GM18507 (cell line): ENCODE measurements around the gene KCNA4.
"Not testable (repeated sequence)": the region's sequence is repeated elsewhere in the genome, so short reads cannot be mapped to it uniquely, and the experiment has no call there.

ENCODE experiments used
- DNase-seq: peaks from one replicate; pipeline ENCODE4 v3.0.0; 2011; ENCODE audit warnings: low read depth; ENCODE audit not compliant: insufficient read length; ENCODE audit errors: extremely low spot score
- FAIRE-seq: peaks from 2 replicates; lab custom pipeline; 2011; peaks lifted over from hg19 to GRCh38; lab: Jason Lieb, UNC

KCNA4 gene

DNA sequence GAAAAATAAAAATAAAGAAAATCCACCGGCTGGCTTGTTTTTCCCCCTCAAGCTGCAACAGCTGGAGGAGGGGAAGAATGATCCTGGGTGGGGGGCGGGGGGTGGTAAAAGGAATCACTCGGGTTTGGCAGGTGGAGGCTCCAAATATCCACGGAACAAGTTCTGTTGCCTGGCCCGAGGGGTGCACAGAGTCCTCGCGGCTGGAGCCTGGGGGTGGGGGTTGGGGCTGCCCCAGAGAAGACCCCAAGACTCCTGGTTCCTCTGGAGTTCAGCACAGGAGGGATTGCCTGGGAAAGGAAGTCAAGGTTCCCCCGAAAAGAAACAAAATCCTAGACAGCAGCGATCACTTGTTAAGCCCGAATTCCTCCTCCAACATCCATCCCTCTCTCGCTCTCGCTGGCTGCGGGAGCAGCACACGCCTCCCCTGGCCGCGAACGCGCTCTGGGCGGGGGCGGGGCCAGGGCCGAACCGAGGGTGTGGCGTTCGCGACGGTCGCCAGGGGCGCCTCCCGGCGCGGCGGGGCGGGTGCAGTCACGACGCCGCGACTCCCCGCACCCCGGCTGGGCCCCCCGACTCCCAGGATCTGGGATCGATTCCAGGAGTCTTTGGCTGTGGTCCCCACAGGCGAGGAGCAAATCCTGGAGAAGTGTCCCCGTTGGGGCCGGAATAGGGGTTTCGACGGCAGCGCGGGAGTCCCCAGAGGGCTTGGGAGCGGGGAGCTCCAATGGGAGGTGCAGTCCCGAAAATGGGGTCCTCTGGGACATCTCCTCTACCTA lies at the start of gene KCNA4:
KCNA4 (minus strand) TSS at position 443 of the 776 bp plus-strand sequence. CDS start 4,352 bp downstream, outside the sequence.
- FAIRE-seq (no peak), DNase-seq (no peak)

- no peak for DNase-seq
These were observed 45.3 kb upstream of the KCNA4 start for GRCh38 chr11:30062103-30062502.

DNA sequence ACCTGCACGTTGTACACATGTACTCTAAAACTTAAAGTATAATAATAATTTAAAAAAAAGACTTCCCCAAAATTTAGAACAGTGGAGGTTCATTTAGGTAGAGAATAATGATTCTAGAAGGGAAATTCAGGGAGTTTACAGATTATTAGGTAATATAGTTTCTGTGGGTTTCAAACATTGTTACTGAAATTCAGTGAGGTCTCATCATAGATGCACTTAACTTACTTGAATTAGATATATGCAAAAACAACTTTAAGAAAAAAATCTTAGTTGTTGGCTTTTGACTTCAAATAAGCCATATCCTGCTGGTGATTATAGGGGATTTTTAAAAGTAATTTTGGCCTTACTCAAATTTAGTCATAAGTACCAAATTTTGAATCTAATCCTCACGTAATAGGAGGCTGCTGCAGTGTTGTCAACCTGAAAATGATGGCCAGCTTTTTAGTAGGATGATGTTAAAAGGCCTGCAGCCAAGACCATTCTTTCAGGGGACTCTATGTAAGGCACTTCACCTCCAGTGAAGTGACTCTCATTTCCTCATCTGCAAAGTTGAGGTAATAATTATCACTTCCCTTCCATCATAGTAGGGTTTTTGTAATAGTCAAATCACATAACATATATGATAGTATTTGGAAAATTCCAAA lies 42.5 kb upstream of the KCNA4 start:
- FAIRE-seq (no peak), DNase-seq (no peak)

More at GRCh38 chr11:30062103-30062502, 45.3 kb upstream of the KCNA4 start:
- no peak for FAIRE-seq

- DNase-seq (no peak), FAIRE-seq (no peak)
These were observed 32.4 kb upstream of the KCNA4 start for GRCh38 chr11:30049214-30049613.

DNA sequence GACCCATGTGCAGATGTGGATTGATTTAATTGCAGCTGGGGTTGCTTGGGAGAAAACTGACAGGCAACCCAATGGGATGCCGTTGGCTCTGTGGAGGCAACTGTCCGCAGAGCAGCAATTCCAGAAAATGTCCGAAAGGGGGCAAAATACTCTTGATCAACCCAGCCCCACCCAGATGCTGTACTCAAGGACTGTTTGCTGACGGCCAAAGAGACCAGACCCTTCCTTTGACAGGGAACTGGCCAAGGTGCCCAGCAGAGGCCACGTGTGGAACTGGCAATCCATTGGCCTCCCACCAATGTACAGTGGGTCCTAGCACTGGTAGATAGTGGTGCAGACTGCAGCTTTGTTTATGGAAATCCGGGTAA lies 29.7 kb upstream of the KCNA4 start:
- DNase-seq = no peak
- no peak for FAIRE-seq

GRCh38 chr11:30045921-30046577 lies 29.2 kb upstream of the KCNA4 start:
- DNase-seq (no peak), FAIRE-seq (no peak)

DNA sequence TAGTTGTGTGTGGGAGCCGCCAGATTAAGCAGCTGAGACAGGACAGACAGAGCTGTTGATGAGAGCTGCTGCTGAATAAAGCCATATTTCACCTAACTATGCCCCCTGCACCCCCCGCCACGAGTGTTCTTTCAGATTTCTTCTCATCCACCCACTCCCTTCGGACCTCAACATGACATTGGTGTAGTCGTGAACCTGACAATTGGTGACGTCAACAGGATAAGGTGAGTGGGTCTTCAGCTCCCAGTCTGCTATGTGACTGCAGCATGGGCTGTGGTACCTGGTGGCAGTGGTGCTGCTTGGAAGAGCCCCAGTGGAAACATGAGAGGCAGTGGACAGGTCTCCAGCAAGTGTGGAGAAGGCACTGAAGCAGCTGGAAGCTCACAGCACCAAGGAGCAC lies 28.3 kb upstream of the KCNA4 start:
- DNase-seq = no peak
- no peak for FAIRE-seq

DNA sequence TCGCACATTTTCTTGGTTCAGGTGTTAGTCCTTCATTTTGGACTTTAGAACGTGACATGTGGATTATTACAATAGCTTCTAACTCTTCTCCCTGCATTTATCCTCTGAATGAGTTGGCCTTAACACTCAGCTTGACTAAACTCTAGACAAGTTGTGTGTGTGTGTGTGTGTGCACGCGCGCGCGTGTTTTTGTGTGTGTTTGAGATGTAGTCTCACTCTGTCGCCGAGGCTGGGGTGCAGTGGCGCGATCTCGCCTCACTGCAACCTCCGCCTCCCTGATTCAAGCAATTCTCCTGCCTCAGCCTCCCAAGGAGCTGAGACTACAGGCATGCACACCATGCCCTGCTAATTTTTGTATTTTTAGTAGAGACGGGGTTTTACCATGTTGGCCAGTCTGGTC lies 24.3 kb upstream of the KCNA4 start:
- no peak for FAIRE-seq
- DNase-seq = no peak

- not testable (repeated sequence) for DNase-seq, FAIRE-seq
These were observed 17.9 kb upstream of the KCNA4 start for GRCh38 chr11:30034746-30035145.

GRCh38 chr11:30034166-30034565 lies 17.3 kb upstream of the KCNA4 start:
- not testable (repeated sequence) for FAIRE-seq, DNase-seq

- FAIRE-seq = no peak
These were observed 8.7 kb upstream of the KCNA4 start for GRCh38 chr11:30025396-30026139.

GRCh38 chr11:30023074-30023473 lies 6.2 kb upstream of the KCNA4 start:
- DNase-seq = no peak
- FAIRE-seq = no peak

More at GRCh38 chr11:30025396-30026139, 8.7 kb upstream of the KCNA4 start:
- DNase-seq = no peak

- no peak for DNase-seq
- no peak for FAIRE-seq
These were observed 2.7 kb upstream of the KCNA4 start for GRCh38 chr11:30019481-30019880.

DNA sequence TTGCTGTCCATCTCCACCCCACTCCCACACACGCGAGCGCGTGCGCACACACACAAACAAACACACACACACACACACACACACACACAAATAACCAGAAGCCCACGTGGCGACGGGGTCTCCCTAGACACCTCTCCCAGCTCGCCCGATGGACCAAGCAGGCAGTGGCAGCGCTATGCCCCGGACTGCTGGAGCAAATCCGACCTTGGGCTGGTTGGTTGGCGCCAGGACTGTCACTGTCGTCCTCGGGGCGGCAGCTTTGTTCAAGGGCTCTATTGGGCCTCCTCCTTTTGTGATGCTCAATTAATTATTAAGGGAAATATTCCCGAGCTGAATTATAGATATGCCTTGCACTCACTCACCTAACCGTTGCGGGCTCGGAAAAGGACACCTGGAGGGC lies 1.7 kb upstream of the KCNA4 start:
- FAIRE-seq (no peak), DNase-seq (no peak)

DNA sequence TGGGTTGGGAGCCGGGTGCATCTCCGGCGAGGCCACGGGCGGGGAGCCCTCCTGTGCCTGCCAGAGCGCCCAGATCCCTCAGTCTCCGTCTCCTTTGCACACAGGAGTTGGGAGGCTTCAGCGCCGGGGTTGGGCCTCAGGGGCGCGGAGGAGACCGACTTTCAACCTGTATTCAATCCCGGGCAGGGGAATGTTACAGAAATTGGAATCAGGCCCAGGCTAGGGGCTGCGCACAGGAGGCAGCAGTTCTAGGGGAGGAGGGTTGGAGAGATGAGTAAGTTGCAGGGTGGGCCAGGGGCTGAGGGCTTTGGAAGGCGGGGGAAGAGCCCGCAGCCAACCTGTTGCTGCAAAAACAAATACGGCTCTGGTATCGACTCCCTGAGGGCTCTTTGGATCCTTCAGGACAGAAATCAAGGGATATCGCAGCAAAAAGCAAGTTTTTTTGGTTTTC lies 640 bp upstream of the KCNA4 start:
- DNase-seq (no peak), FAIRE-seq (no peak)

GRCh38 chr11:30015725-30016412 lies 961 bp downstream of the KCNA4 start:
- FAIRE-seq (no peak), DNase-seq (no peak)

DNA sequence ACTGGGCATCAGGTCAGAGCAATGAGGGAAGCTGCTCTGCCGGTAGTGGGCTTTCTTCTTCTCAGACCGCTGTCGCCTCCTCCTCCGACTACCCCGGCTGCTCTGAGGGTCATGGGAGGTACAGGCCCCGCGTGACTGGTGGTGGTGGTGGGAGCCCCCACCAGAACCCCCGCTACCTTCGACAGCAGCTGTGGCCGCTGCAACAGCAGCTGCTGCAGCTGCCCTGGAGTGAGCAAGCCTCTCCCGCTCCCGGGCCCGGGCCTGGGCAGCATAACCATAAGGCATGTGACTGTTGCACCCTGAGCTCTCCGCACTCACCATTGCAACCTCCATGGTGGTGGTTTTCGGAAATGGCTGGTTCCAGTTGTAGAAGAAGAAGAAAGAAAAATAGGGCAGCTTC lies 4.5 kb downstream of the KCNA4 start:
- no peak for FAIRE-seq

DNA sequence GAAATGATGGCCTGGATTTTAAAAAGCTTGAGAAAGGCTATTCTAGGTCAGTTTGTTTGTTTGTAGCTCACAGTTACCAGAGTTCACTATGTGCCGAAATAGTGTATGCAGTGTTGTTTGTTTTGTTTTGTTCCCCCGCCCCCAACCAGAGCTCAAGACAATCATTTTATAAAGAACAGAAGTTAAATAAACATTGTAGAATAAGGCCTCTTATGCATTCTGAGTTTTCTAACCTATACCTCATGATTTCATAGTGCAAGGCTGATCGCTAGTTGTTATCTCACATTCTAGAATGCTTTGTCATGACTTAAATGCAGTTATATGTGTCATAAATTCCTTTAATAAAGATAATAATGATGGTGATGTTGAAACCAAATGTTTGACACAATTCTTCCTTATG lies 7.8 kb downstream of the KCNA4 start:
- no peak for DNase-seq
- no peak for FAIRE-seq

More for the DNA sequence above, 4.5 kb downstream of the KCNA4 start:
- no peak for DNase-seq

GRCh38 chr11:30006876-30007275 lies 10.0 kb downstream of the KCNA4 start:
- no peak for FAIRE-seq
- no peak for DNase-seq
